T-cell (primary cell): Measurements from ENCODE around the gene METTL24. TPM values are rescaled to one million over a fixed set of nuclear protein-coding genes. Genes with fewer than 3 reads are reported as not detected.

Experiments used
- ATAC-seq, 4 experiments: fragments of 200-7000 bp in 3 of 4; fragments of 150-1000 bp in 1 of 4; cut with Tn5 transposase; replicated peaks in 1 of 4; 1 replicate in 3 of 4; 2 replicates in 1 of 4; pipeline ENCODE4 v1.10.0; 2021; ENCODE audit warnings: moderate library complexity in 3 of 4, mild to moderate bottlenecking in 2 of 4, moderate number of reproducible peaks in 1 of 4
- CTCF ChIA-PET, 2 donors: fragments of 300-600 bp; sonication (Branson Sonifier 250); formaldehyde crosslinking; loops; one replicate each; lab custom pipeline; 2022; ENCODE audit warnings: antibody characterized with exemption in 2 of 2; lab: Charles Lee
- POLR2A ChIA-PET, 2 donors: fragments of 300-600 bp; sonication (Branson Sonifier 250); formaldehyde crosslinking; loops; one replicate each; lab custom pipeline; 2022; ENCODE audit warnings: antibody characterized with exemption in 2 of 2; lab: Charles Lee
- DNase-seq, 35 experiments: peaks; one replicate each; pipeline versions ENCODE4 v3.0.0 to v3.0.0-alpha.2; 2013 to 2023
- H3K27ac ChIP-seq: one replicate; pipeline ENCODE4 v1.5.1; 2013; ENCODE audit warnings: low read length
- H3K27me3 ChIP-seq, 2 experiments: replicated peaks in 1 of 2; 1 replicate in 1 of 2; 2 replicates in 1 of 2; pipeline versions ENCODE4 v1.6.1 to v1.7.0; 2013; ENCODE audit warnings: low read length in 1 of 2, mixed read lengths in 1 of 2; ENCODE audit not compliant: control insufficient read depth in 2 of 2, insufficient read depth in 2 of 2; ENCODE audit errors: extremely low read depth in 1 of 2
- H3K36me3 ChIP-seq, 2 donors: 1 replicate in 1 of 2; 2 replicates in 1 of 2; pipeline versions ENCODE4 v1.6.1 to v1.7.0; 2013; ENCODE audit warnings: low read length in 1 of 2; ENCODE audit not compliant: control insufficient read depth in 2 of 2, insufficient read depth in 1 of 2; ENCODE audit errors: extremely low read depth in 1 of 2
- H3K4me1 ChIP-seq, 2 experiments: 1 replicate in 1 of 2; 2 replicates in 1 of 2; pipeline versions ENCODE4 v1.6.1 to v1.7.0; 2013; ENCODE audit warnings: low read length in 2 of 2, mixed read lengths in 1 of 2; ENCODE audit not compliant: insufficient read depth in 2 of 2, control insufficient read depth in 1 of 2; ENCODE audit errors: extremely low read depth in 1 of 2
- H3K4me3 ChIP-seq, 2 donors: 1 replicate in 1 of 2; 2 replicates in 1 of 2; pipeline versions ENCODE4 v1.5.1 to v1.7.0; 2013; ENCODE audit warnings: mild to moderate bottlenecking in 2 of 2, low read length in 1 of 2, moderate library complexity in 1 of 2; ENCODE audit not compliant: control insufficient read depth in 1 of 2; ENCODE audit errors: extremely low read depth in 1 of 2
- H3K9me3 ChIP-seq: 2 replicates; pipeline ENCODE4 v1.7.0; 2013
- H3K27ac Mint-ChIP-seq, 2 donors: one replicate each; pipeline ENCODE4 v1.8.0; 2020 to 2021; ENCODE audit warnings: mild to moderate bottlenecking in 2 of 2, mixed read lengths in 2 of 2
- H3K27me3 Mint-ChIP-seq, 2 donors: one replicate each; pipeline ENCODE4 v1.8.0; 2021 to 2022; ENCODE audit warnings: mixed read lengths in 2 of 2
- H3K36me3 Mint-ChIP-seq: one replicate; pipeline ENCODE4 v1.8.0; 2021; ENCODE audit warnings: mixed read lengths
- H3K4me1 Mint-ChIP-seq, 3 donors: one replicate each; pipeline ENCODE4 v1.8.0; 2020 to 2022; ENCODE audit warnings: mixed read lengths in 3 of 3, mild to moderate bottlenecking in 1 of 3
- H3K4me3 Mint-ChIP-seq, 3 donors: one replicate each; pipeline ENCODE4 v1.8.0; 2020 to 2022; ENCODE audit warnings: mild to moderate bottlenecking in 3 of 3, mixed read lengths in 3 of 3, moderate library complexity in 3 of 3
- H3K9me3 Mint-ChIP-seq, 3 donors: one replicate each; pipeline ENCODE4 v1.8.0; 2020 to 2022; ENCODE audit warnings: mixed read lengths in 3 of 3
- whole genome bisulfite sequencing: methylation state at CpG from one replicate; pipeline ENCODE4 v1.1.5; 2013; ENCODE audit warnings: missing lambda C conversion rate; ENCODE audit not compliant: insufficient coverage; 5-methylcytosine and 5-hydroxymethylcytosine counted together
- total RNA-seq, 35 experiments: library from RNA in 6 of 35; stranded (reverse) in 6 of 35; fragments of 120-200 nt in 1 of 35; gene quantifications; one replicate each; pipeline versions ENCODE4 v1.2.1 to v1.2.4 and lab custom pipeline; 2013 to 2026

The METTL24 gene
- total RNA-seq, 5 donors from 2014 or later (not counting 1 experiment from before 2014, with no cell fraction given): 0.30 to 0.47 (median 0.33) TPM; not detected in 2

DNA sequence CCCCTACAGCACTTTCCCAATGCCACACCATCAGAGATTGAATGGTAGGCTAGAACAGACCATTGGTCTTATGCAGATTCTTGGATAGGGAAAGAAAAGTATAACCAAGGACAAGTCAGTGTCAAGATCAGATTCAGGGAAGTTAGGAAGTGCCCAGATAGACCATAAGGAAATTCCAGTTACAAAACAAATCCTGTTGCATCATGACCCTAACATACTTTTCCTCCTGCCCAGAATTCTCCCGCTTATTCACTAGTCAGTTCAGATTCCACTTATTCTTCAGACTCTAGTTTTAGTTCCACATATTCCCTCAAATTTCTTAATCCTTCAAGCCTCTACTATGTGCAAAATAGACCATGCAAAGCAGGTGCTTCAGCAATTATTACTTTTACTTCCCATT lies 20.7 kb downstream of the METTL24 start:
- Mint-ChIP-seq H3K4me1 (peaks cover 1 to 7% (median 6%) of the 10 kb centered on the region in 3 donors), H3K4me3 (no peak overlapping the region), H3K27ac (no peak overlapping the region), H3K27me3 (peaks cover 3 to 11% of the 10 kb centered on the region in 2 donors), H3K9me3 (no peaks in the 10 kb centered on the region), H3K36me3 (no peaks in the 10 kb centered on the region)
- H3K4me1 ChIP-seq: peaks cover 0 to 4% of the 10 kb centered on the region in 2 experiments
- no peak overlapping the region for H3K4me3 ChIP-seq
- CTCF ChIA-PET: no interaction called here
- 100% methylated on average over 1 of the region's 1 CpG for WGBS
- no peaks in the 10 kb centered on the region for H3K9me3 ChIP-seq
- H3K27ac ChIP-seq: no peak overlapping the region
- ATAC-seq: no peak
- POLR2A ChIA-PET: no interaction called here
- no peak for DNase-seq
- no peaks in the 10 kb centered on the region for H3K36me3 ChIP-seq
- H3K27me3 ChIP-seq: peaks cover 0 to 10% of the 10 kb centered on the region in 2 experiments

DNA sequence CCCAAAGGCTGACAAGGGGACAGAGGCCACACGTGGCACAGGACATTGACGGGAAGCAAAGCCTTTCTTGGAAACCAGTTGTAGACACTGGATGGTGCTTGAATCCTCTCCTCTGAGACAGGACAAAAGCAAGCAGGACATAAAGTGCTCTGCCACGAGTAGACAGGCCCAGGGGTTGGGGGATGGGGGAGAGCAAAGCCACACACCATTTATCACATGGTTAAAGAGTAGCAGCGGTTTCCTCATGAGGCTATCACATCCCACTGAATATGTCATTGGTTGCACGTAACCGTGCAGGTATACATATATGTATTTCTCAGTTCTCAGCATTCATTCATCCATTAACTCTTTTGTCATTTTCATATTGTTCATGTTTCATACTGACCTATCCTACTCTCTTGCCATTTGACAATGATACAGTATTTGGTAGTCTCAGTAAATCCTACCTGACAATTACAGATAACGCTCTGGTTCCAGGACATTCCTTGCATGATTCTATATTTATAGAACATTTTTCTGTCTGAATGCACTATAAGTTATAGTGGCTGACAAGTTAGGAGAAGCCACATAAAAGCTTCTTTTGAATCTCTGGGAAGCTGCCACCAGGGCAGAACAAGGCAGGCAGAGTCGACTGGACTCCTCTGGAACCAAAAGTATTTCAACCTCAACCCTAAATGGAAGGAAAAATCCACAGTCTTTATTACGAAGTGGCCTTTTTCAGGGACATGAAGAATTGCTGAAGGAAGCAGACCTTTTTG lies 23.5 kb downstream of the METTL24 start:
- CTCF ChIA-PET: no interaction called here
- no peak for ATAC-seq

DNA sequence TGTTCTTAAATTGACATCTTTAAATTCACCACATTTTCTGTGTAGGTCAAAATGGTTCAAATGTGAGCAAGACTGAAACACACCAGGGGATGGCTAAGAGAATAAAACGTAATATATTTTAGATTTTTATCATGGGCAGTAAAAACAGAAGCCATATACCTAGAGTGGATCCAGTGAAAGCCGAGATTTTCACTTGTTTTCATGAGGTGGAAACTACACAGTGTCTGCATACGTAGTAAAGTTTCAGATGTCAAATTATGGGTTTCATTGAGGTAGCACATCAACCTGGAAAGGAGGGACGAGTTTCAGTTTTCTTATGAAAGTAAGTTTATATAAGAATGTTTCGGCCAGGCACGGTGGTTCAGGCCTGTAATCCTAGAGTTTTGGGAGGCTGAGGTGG lies 25.9 kb downstream of the METTL24 start:
- no peak overlapping the region for H3K4me3 ChIP-seq
- peaks cover 1 to 7% (median 6%) of the 10 kb centered on the region in 3 donors for H3K4me1 Mint-ChIP-seq
- H3K27me3 ChIP-seq: peaks cover 0 to 18% of the 10 kb centered on the region in 2 experiments
- H3K4me1 ChIP-seq: peaks cover 0 to 4% of the 10 kb centered on the region in 2 experiments
- no peak overlapping the region for H3K27ac ChIP-seq
- DNase-seq: no peak
- H3K9me3 ChIP-seq: no peaks in the 10 kb centered on the region
- H3K36me3 Mint-ChIP-seq: no peaks in the 10 kb centered on the region
- ChIA-PET POLR2A (no interaction called here), CTCF (no interaction called here)
- ATAC-seq: no peak
- WGBS: 53% methylated on average over 5 of the region's 6 CpGs
- H3K27me3 Mint-ChIP-seq: peaks cover 0 to 6% of the 10 kb centered on the region in 2 donors
- H3K27ac Mint-ChIP-seq: no peak overlapping the region
- H3K36me3 ChIP-seq: no peaks in the 10 kb centered on the region
- no peak overlapping the region for H3K4me3 Mint-ChIP-seq
- H3K9me3 Mint-ChIP-seq: no peaks in the 10 kb centered on the region

More for the DNA sequence above, 23.5 kb downstream of the METTL24 start:
- no peaks in the 10 kb centered on the region for H3K36me3 Mint-ChIP-seq
- no peak overlapping the region for H3K27ac Mint-ChIP-seq
- no peak overlapping the region for H3K27ac ChIP-seq
- H3K9me3 Mint-ChIP-seq: no peaks in the 10 kb centered on the region
- H3K4me3 Mint-ChIP-seq: no peak overlapping the region
- H3K4me1 Mint-ChIP-seq: peaks cover 1 to 7% (median 6%) of the 10 kb centered on the region in 3 donors
- H3K27me3 ChIP-seq: peaks cover 0 to 16% of the 10 kb centered on the region in 2 experiments
- peaks cover 0 to 4% of the 10 kb centered on the region in 2 experiments for H3K4me1 ChIP-seq
- no peaks in the 10 kb centered on the region for H3K36me3 ChIP-seq
- no peak for DNase-seq
- H3K9me3 ChIP-seq: no peaks in the 10 kb centered on the region
- H3K4me3 ChIP-seq: no peak overlapping the region
- POLR2A ChIA-PET: interaction anchor here in 1 of 2 donors (0.6 kb wide), 1 partner anchor 12 kb away, joined by 8 read pairs; no protein-coding TSS in a partner anchor
- WGBS: 100% methylated on average over 1 of the region's 9 CpGs
- peaks cover 0 to 10% of the 10 kb centered on the region in 2 donors for H3K27me3 Mint-ChIP-seq

DNA sequence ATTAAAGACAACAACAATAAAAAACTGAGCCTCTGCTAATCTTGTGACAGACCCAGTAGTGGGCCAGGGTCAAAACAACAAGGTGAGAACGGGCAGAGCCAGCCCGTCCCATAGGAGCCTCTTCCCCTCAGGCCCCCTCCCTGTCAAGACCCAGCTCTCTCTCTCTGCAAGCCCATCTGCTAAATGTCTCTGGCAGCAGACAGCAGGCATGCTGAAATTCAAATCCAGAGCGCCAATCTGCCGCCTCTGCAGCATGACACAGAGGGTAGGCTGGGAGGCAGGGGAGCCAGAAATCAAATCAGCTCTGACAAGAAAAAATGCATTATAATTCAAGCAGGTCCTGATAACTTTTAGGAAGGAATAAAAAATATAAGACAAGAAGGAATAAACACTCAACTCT lies 26.3 kb downstream of the METTL24 start:
- Mint-ChIP-seq H3K27ac (no peak overlapping the region), H3K27me3 (peaks cover 0 to 6% of the 10 kb centered on the region in 2 donors), H3K4me3 (no peak overlapping the region), H3K9me3 (no peaks in the 10 kb centered on the region), H3K36me3 (no peaks in the 10 kb centered on the region), H3K4me1 (peaks cover 1 to 7% (median 6%) of the 10 kb centered on the region in 3 donors)
- H3K4me1 ChIP-seq: peaks cover 0 to 4% of the 10 kb centered on the region in 2 experiments
- no peaks in the 10 kb centered on the region for H3K36me3 ChIP-seq
- no peaks in the 10 kb centered on the region for H3K9me3 ChIP-seq
- no peak overlapping the region for H3K27ac ChIP-seq
- POLR2A ChIA-PET: no interaction called here
- no peak for DNase-seq
- H3K27me3 ChIP-seq: peaks cover 0 to 18% of the 10 kb centered on the region in 2 experiments
- ATAC-seq: no peak
- H3K4me3 ChIP-seq: no peak overlapping the region
- CTCF ChIA-PET: no interaction called here
- WGBS: 60% methylated on average over 1 of the region's 4 CpGs

DNA sequence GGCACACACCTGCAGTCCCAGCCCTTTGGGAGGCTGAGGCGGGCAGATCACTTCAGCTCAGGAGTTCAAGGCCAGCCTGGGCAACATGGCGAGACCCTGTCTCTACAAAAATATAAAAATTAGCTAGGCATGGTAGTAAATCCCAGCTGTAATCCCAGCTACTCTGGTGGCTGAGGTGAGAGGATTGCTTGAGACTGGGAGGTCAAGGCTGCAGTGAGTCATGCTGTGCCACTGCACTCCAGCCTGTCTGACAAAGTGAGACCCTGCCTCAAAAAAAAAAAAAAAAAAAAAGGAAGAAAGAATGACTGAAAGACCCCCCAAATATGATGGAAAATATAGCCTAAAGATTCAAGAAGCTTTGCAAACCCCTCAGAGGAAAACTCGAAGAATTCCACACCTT lies 26.8 kb downstream of the METTL24 start:
- Mint-ChIP-seq H3K36me3 (no peaks in the 10 kb centered on the region), H3K27me3 (peaks cover 1 to 6% of the 10 kb centered on the region in 2 donors), H3K9me3 (no peaks in the 10 kb centered on the region), H3K27ac (no peak overlapping the region), H3K4me1 (peaks cover 1 to 7% (median 6%) of the 10 kb centered on the region in 3 donors), H3K4me3 (no peak overlapping the region)
- H3K4me1 ChIP-seq: peaks cover 0 to 4% of the 10 kb centered on the region in 2 experiments
- no peak overlapping the region for H3K4me3 ChIP-seq
- H3K9me3 ChIP-seq: no peaks in the 10 kb centered on the region
- H3K27ac ChIP-seq: no peak overlapping the region
- ATAC-seq: no peak
- WGBS: no CpG with 5 or more reads among the region's 3 CpGs
- peaks cover 0 to 18% of the 10 kb centered on the region in 2 experiments for H3K27me3 ChIP-seq
- CTCF ChIA-PET: no interaction called here
- POLR2A ChIA-PET: no interaction called here
- no peak for DNase-seq
- H3K36me3 ChIP-seq: no peaks in the 10 kb centered on the region

DNA sequence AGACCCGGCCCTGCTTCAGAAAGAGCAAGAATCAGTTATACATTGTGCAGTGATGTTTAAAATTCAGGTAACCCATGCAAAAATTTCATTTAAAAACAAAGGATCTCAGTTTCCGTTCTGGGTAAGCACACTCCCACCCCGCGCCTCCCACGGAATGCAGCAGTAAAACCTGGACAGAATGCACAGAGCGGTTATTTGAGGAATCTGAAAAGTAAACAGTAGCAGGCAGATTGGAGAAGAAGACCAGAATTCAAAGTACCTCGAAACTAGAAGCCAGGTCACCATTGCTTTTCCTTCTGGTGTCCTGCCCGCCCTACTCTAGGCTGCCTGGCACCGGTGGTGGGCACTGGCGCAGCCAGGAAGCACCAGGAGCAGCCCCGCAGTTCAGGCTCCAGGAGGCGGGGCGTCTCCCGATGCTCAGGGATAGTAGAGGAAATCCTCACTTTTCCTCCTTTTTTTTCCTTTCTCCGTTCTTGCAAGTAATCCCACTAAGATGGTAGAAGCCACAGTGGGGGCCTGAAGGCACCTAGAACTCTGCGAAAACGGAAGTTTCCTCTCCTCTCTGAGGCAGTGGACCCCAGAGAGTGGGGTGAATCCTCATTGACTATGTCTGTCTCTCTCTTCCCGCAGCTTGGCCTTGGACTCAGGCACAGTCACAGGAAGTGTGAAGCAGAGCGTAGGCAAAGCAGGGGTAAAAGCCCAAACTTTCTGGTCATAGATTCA lies 28.3 kb downstream of the METTL24 start:
- H3K27me3 Mint-ChIP-seq: peaks cover 4 to 6% of the 10 kb centered on the region in 2 donors
- no peaks in the 10 kb centered on the region for H3K9me3 Mint-ChIP-seq
- Histone ChIP-seq H3K9me3 (no peaks in the 10 kb centered on the region), H3K4me3 (no peak overlapping the region), H3K27ac (no peak overlapping the region), H3K36me3 (no peaks in the 10 kb centered on the region), H3K27me3 (peaks cover 0 to 14% of the 10 kb centered on the region in 2 experiments), H3K4me1 (peaks cover 0 to 4% of the 10 kb centered on the region in 2 experiments)
- ChIA-PET CTCF (no interaction called here), POLR2A (no interaction called here)
- DNase-seq: no peak
- peaks cover 1 to 7% (median 6%) of the 10 kb centered on the region in 3 donors for H3K4me1 Mint-ChIP-seq
- WGBS: 82% methylated on average over 14 of the region's 19 CpGs
- H3K4me3 Mint-ChIP-seq: no peak overlapping the region
- H3K36me3 Mint-ChIP-seq: no peaks in the 10 kb centered on the region
- ATAC-seq: no peak
- no peak overlapping the region for H3K27ac Mint-ChIP-seq
